ENCODE data around the gene WDR20.
"Not testable (repeated sequence)": the region's sequence is repeated elsewhere in the genome, so short reads cannot be mapped to it uniquely, and the experiment has no call there.

The WDR20 gene

GRCh38 chr14:102139286-102140026 lies at the start of gene WDR20:
Gene WDR20, plus strand, starts transcription at chr14:102139897. Its CDS starts 27 bp downstream, at chr14:102139924.
- peak; percentile 96 for DNase-seq (ENCODE audit: low read depth)

- no peak for DNase-seq (ENCODE audit: low read depth)
Measured at GRCh38 chr14:102090713-102091112, 49.0 kb upstream of the WDR20 start.

- DNase-seq (ENCODE audit: low read depth) = no peak
Measured at GRCh38 chr14:102092806-102093205, 46.9 kb upstream of the WDR20 start.

GRCh38 chr14:102094101-102094500 lies 45.6 kb upstream of the WDR20 start:
- DNase-seq (ENCODE audit: low read depth) = no peak

- DNase-seq (ENCODE audit: low read depth) = peak; percentile 38
Measured at GRCh38 chr14:102095231-102095870, 44.3 kb upstream of the WDR20 start.

- no peak for DNase-seq (ENCODE audit: low read depth)
Measured at GRCh38 chr14:102095871-102096568, 43.7 kb upstream of the WDR20 start.

GRCh38 chr14:102096569-102097188 lies 43.0 kb upstream of the WDR20 start:
- peak; percentile 81 for DNase-seq (ENCODE audit: low read depth)

GRCh38 chr14:102097441-102098135 lies 42.1 kb upstream of the WDR20 start:
- DNase-seq (ENCODE audit: low read depth) = no peak

GRCh38 chr14:102103062-102103695 lies 36.5 kb upstream of the WDR20 start:
- DNase-seq (ENCODE audit: low read depth) = no peak

- DNase-seq (ENCODE audit: low read depth) = no peak
Measured at GRCh38 chr14:102105369-102105768, 34.3 kb upstream of the WDR20 start.

GRCh38 chr14:102109332-102109731 lies 30.4 kb upstream of the WDR20 start:
- not testable (repeated sequence) for DNase-seq (ENCODE audit: low read depth)

GRCh38 chr14:102111101-102111500 lies 28.6 kb upstream of the WDR20 start:
- DNase-seq (ENCODE audit: low read depth) = no peak

GRCh38 chr14:102116361-102117180 lies 23.1 kb upstream of the WDR20 start:
- DNase-seq (ENCODE audit: low read depth) = no peak

GRCh38 chr14:102117852-102118251 lies 21.8 kb upstream of the WDR20 start:
- no peak for DNase-seq (ENCODE audit: low read depth)

GRCh38 chr14:102120888-102121287 lies 18.8 kb upstream of the WDR20 start:
- no peak for DNase-seq (ENCODE audit: low read depth)

- DNase-seq (ENCODE audit: low read depth) = no peak
Measured at GRCh38 chr14:102121567-102121966, 18.1 kb upstream of the WDR20 start.

- DNase-seq (ENCODE audit: low read depth) = no peak
Measured at GRCh38 chr14:102124419-102124818, 15.3 kb upstream of the WDR20 start.

GRCh38 chr14:102125546-102125945 lies 14.2 kb upstream of the WDR20 start:
- DNase-seq (ENCODE audit: low read depth) = no peak

GRCh38 chr14:102126807-102127455 lies 12.8 kb upstream of the WDR20 start:
- no peak for DNase-seq (ENCODE audit: low read depth)

- no peak for DNase-seq (ENCODE audit: low read depth)
Measured at GRCh38 chr14:102131741-102132140, 8.0 kb upstream of the WDR20 start.
